GM18951 (cell line): ENCODE data around the gene NAGLU.
A peak's percentile ranks its signal among the peaks of the same experiment; 100 is the strongest.
"Not testable (repeated sequence)": the region's sequence is repeated elsewhere in the genome, so short reads cannot be mapped to it uniquely, and the experiment has no call there.

Experiments
- POLR2A ChIP-seq: IDR thresholded peaks from 4 replicates; pipeline ENCODE4 v1.6.1; 2011; ENCODE audit warnings: mild to moderate bottlenecking; ENCODE audit not compliant: insufficient read length, insufficient read depth; ENCODE audit errors: extremely low read depth
- in situ Hi-C: fragments of 300-500 bp; cut with MboI; formaldehyde crosslinking; loops from one replicate; pipeline ENCODE4 v1.12.0; 2022; ENCODE audit warnings: low sequenced_read_pairs, mixed read lengths, inconsistent platforms; ENCODE audit not compliant: unreplicated experiment

Gene NAGLU

GRCh38 chr17:42543190-42544079 is 7.4 kb downstream of the NAGLU start:
- in situ Hi-C loops, result no loop called here
- TF ChIP-seq POLR2A, result no peak

- in situ Hi-C loops, result no loop called here
Observed at GRCh38 chr17:42544874-42545283, 8.8 kb downstream of the NAGLU start.

GRCh38 chr17:42545755-42546505 is 9.9 kb downstream of the NAGLU start:
- in situ Hi-C loops, result not testable (repeated sequence)

More at GRCh38 chr17:42544874-42545283, 8.8 kb downstream of the NAGLU start:
- no peak for TF ChIP-seq POLR2A

- in situ Hi-C loops, result no loop called here
- TF ChIP-seq POLR2A, result no peak
Observed at GRCh38 chr17:42547001-42547461, 11.0 kb downstream of the NAGLU start.

GRCh38 chr17:42547698-42548069 is 11.6 kb downstream of the NAGLU start:
- in situ Hi-C loops, result no loop called here
- TF ChIP-seq POLR2A, result no peak

- in situ Hi-C loops, result no loop called here
- TF ChIP-seq POLR2A, result no peak
Observed at GRCh38 chr17:42548070-42548837, 12.2 kb downstream of the NAGLU start.

GRCh38 chr17:42548993-42549755 is 13.1 kb downstream of the NAGLU start:
- TF ChIP-seq POLR2A, result no peak
- in situ Hi-C loops, result no loop called here

- in situ Hi-C loops, result not testable (repeated sequence)
Observed at GRCh38 chr17:42552736-42553135, 16.7 kb downstream of the NAGLU start, which contains the start of gene HSD17B1. HSD17B1 (plus strand) TSS chr17:42552923; CDS start chr17:42552934, 11 bp downstream.

- in situ Hi-C loops, result no loop called here
- no peak for TF ChIP-seq POLR2A
Observed at GRCh38 chr17:42553161-42553818, 17.2 kb downstream of the NAGLU start.

GRCh38 chr17:42553866-42554249 is 17.8 kb downstream of the NAGLU start:
- no peak for TF ChIP-seq POLR2A
- in situ Hi-C loops, result no loop called here

- in situ Hi-C loops, result no loop called here
- peak; percentile 82 for TF ChIP-seq POLR2A
Observed at GRCh38 chr17:42554250-42555121, 18.4 kb downstream of the NAGLU start.
